D721Med (cell line): Measurements from ENCODE around the gene ETS2.

Source experiments
- DNase-seq: peaks from one replicate; pipeline ENCODE4 v3.0.0; 2011; ENCODE audit warnings: low spot score; ENCODE audit not compliant: insufficient read length
- FAIRE-seq: peaks from 2 replicates; lab custom pipeline; 2011; peaks lifted over from hg19 to GRCh38; lab: Jason Lieb, UNC
- TF ChIP-seq, protein P1 (sequence below): IDR thresholded peaks from 2 replicates; pipeline ENCODE4 v1.5.1; 2012; ENCODE audit warnings: mild to moderate bottlenecking, control low read depth; ENCODE audit not compliant: insufficient read depth; ENCODE audit errors: missing control alignments

Gene ETS2

DNA sequence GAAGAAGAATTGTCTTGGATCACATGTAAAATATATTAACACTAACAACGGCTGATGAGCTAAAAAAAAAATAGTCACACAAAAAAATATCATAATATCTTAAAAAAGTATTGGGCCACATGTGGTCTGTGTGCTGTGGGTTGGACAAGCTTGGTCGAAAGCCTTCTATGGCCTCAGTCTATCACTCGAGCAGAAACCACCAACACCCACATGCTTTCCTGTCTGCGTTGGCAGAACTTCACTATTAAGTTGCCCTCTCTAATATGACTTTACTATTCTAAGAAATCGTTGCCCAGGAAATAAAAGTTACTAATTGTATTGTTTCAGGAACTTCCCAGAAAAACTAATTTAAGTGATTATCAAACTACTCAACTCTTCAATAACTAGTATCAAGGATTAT is 28.2 kb upstream of the ETS2 start:
- no peak for FAIRE-seq
- TF ChIP-seq, protein P1, sequence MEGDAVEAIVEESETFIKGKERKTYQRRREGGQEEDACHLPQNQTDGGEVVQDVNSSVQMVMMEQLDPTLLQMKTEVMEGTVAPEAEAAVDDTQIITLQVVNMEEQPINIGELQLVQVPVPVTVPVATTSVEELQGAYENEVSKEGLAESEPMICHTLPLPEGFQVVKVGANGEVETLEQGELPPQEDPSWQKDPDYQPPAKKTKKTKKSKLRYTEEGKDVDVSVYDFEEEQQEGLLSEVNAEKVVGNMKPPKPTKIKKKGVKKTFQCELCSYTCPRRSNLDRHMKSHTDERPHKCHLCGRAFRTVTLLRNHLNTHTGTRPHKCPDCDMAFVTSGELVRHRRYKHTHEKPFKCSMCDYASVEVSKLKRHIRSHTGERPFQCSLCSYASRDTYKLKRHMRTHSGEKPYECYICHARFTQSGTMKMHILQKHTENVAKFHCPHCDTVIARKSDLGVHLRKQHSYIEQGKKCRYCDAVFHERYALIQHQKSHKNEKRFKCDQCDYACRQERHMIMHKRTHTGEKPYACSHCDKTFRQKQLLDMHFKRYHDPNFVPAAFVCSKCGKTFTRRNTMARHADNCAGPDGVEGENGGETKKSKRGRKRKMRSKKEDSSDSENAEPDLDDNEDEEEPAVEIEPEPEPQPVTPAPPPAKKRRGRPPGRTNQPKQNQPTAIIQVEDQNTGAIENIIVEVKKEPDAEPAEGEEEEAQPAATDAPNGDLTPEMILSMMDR, result no peak
- no peak for DNase-seq

DNA sequence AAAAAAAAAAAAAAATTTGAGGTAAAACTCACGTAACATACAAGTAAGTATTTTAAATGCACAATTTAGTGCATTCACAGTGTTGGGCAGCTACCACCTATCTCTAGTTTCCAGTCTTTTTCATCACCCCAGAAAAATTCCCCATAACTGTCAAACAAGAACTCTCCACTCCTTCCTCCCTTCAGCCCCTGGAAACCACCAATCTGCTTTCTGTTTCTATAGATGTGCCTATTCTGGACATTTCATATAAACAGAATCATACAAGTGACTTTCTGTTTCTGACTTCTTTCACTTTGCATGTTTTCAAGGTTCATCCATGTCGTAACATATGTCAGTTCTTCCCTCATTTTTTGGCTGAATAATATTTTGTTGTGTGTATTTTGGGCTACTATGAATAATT is 24.9 kb upstream of the ETS2 start:
- FAIRE-seq, result no peak
- no peak for DNase-seq

DNA sequence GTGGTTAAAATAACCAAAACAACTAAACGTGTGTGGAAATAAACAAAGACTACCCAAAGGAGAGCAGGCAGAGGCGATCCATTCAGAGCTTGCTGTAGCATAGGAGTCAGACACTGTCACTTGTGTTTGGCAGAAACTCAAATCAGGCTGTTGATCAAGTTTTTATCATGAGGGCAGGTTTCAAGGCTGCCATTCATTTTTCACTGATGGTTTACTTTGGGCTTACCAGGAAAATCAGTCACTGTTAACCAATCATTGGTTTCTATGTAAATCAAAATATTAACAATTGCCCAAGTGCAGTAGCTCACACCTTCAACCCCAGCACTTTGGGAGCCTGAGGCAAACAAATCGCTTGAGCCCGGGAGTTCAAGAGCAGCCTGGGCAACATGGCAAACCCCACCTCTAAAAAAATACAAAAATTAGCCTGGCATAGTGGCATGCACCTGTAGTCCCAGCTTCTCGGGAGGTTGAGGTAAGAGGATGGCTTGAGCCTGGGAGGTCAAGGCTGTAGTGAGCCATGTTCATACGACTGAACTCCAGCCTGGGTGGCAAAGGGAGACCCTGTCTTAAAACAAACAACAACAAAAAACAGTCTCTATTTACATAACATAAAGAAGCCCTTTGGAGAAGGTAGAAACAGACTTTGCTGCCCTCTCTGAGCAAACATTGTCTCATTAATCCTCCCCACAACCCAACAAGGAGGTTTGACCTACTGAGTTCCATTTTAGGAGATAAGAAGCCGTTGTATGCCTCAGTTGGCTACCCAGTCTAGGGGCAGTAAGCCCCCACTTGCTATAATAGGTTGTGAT is 21.1 kb upstream of the ETS2 start:
- DNase-seq, result no peak
- TF ChIP-seq, protein P1, result no peak
- no peak for FAIRE-seq

More for the DNA sequence above, 24.9 kb upstream of the ETS2 start:
- TF ChIP-seq, protein P1, result no peak

DNA sequence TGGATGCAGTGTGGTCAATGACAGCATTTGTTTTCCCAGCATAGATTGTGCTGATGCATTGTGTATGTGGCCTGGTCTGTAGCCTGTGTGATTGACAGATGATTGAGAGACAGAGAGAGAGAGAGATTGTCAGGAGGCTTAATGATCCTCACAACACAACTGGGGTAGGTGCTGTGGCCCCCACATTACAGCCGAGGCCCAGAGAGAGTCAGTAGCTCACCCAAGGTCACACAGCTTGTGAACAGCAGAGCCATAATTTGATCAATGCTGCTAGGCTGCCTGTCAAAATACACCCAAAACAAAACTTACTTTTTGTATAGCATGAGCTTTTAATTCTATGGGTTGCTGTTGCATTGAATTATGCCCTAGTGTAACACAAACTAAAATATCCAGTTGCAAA is 20.2 kb upstream of the ETS2 start:
- TF ChIP-seq, protein P1, result no peak
- FAIRE-seq, result no peak
- DNase-seq, result no peak

DNA sequence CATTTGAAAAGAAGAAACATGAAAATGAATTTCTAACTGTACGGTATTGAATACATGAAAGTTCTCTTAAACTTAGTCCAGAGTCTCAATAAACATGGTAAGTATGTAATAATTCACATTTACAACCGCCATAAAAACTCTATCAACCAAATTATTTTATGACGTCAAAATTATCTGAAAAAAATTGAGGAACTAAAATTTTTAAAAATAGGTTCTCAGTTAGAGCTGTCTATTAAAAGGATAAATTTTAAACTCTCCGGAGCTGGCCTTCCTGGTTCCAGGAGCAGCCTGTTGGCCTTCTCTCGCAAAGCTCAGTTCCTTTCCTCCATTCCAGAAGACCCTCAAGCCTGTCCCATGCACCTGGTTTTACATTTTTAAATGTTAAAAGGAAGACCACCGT is 18.7 kb upstream of the ETS2 start:
- DNase-seq (no peak), FAIRE-seq (no peak)
- TF ChIP-seq, protein P1, result no peak

DNA sequence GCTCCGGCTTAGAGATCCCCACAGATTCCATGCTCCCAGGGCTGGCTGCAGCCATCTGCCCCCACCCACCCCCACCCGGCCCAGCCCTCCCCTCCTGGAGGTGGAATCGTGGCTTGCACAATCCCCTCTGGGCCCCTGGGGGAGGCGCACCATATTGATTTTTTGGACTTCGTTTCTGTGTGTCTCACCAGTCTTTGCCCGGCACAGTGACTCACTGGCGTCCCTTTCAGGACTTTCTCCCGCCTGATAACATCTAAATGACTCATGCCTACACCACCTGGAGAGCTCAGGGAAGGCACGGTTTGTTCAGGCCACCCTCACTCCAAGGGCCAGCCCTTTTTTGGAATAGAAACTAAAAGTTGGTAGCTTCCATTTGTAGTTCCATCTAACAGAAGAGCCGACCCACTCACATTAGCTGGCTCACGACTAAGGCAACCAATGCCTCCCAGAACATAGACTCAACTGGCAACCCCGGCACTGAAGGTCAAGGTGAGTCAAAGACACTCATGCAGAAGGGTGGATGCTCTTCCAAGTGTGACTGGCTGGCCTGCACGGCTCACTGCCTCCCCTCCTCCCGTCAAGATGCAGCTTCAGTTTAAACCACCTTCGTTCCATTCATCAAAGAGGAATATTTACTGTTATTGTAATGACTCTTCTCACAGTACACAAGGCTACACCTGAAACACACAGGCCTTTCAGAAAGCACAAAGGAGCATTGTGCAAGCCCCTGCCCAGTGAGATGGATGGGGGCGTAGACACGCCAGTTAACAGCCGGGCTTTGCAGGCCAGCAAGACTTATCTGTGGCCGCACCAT is 18.1 kb upstream of the ETS2 start:
- DNase-seq (no peak), FAIRE-seq (no peak)
- TF ChIP-seq, protein P1, result no peak
